ENCODE data around the gene NAALADL2.
"Not testable (repeated sequence)": the region's sequence is repeated elsewhere in the genome, so short reads cannot be mapped to it uniquely, and the experiment has no call there.

The NAALADL2 gene

DNA sequence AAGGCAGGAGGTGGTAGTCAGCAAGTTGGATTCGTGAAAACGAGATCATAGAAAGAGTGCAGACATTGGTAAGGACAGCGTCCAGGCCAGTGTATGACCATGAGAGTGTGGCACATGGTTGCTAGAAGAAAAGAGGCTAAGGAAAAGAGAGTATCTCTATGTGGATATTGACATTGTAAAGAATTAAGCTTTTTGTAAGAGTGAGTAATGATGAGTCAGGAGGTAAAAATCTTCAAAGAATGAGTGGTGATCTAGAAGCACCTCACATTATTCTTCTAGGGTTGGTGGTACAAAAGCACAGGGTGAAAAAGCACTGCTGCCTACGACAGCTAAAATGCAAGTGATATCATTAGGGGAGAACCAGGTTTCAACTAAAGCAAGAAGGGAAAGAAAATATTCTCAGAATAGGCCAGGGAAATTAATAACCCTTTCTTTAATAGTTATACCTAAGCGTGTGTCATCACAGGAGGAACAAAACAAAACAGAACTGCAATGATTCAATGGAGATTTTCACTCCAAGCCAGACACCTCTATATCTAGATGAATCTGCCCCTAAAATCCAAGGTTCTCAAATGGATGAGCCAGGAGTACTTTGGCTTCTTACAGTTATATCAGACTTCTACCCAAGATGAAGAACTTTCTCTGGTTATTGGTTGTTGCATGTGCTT, 884.7 kb downstream of the NAALADL2 start:
- Histone ChIP-seq H3K4me1 (ENCODE audit: control insufficient read depth, insufficient read depth, low read length) (no peaks in the 10 kb centered on the region), H3K9me3 (ENCODE audit: control insufficient read depth, insufficient read depth, low read length) (no peaks in the 10 kb centered on the region), H3K4me3 (ENCODE audit: low read depth, low read length) (no peak overlapping the region), H3K9ac (ENCODE audit: low read depth, low read length) (no peak overlapping the region), H3K36me3 (ENCODE audit: control insufficient read depth, insufficient read depth, low read length) (no peaks in the 10 kb centered on the region), H3K27me3 (ENCODE audit: control insufficient read depth, insufficient read depth, low read length) (no peaks in the 10 kb centered on the region)

DNA sequence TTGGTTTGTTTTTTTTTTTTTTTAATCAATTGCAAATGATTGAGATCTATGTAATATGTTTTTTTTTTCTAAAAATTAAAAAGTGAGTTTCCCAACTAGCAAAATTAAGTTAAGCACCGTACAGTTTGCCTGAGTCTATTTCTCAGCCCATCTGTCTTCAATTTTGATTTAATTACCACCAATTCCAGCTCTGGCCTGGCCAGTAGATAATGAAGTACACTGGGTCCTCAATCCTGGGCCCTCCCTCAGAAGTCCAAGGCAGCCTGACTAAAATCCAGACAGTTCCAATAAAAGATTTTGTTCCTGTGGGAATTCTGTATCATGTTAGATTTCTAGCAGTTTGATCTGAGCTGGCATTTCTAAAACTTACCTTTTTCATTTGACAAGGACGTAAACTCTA, 887.2 kb downstream of the NAALADL2 start:
- H3K9ac ChIP-seq (ENCODE audit: low read depth, low read length): no peak overlapping the region
- no peaks in the 10 kb centered on the region for H3K27me3 ChIP-seq (ENCODE audit: control insufficient read depth, insufficient read depth, low read length)
- H3K36me3 ChIP-seq (ENCODE audit: control insufficient read depth, insufficient read depth, low read length): no peaks in the 10 kb centered on the region
- H3K9me3 ChIP-seq (ENCODE audit: control insufficient read depth, insufficient read depth, low read length): no peaks in the 10 kb centered on the region
- no peaks in the 10 kb centered on the region for H3K4me1 ChIP-seq (ENCODE audit: control insufficient read depth, insufficient read depth, low read length)
- no peak overlapping the region for H3K4me3 ChIP-seq (ENCODE audit: low read depth, low read length)

DNA sequence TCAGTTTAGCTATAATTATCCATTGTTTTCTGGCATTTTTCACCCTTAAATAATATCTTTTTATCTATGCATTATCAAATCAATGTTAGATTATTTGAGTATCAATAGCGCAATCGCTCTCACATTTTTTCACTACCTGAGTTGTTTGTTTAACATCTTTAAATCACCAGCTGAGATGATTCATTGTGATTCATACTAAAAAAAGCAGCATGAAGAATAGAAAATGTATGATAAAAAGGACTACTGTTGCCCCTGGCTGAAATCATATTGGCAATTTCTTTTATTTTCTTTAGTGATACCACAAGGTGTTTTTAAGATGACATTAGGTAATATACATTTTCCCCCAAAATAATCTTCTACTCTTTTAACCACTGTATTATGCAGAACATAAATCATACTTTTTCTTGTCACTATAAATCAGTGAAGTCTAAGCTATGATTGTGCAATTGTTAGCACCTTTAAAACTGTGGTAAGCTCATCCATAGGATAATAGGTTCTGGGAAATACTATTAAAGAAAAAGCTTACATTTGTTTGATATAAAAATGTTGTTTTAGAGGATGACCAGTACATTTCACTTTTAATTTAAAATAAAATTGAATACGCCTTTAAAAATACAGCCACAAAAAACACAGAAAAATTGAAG, 889.1 kb downstream of the NAALADL2 start:
- no peak overlapping the region for H3K4me3 ChIP-seq (ENCODE audit: low read depth, low read length)
- H3K4me1 ChIP-seq (ENCODE audit: control insufficient read depth, insufficient read depth, low read length): no peaks in the 10 kb centered on the region
- H3K27me3 ChIP-seq (ENCODE audit: control insufficient read depth, insufficient read depth, low read length): no peaks in the 10 kb centered on the region
- H3K9me3 ChIP-seq (ENCODE audit: control insufficient read depth, insufficient read depth, low read length): no peaks in the 10 kb centered on the region
- no peaks in the 10 kb centered on the region for H3K36me3 ChIP-seq (ENCODE audit: control insufficient read depth, insufficient read depth, low read length)
- no peak overlapping the region for H3K9ac ChIP-seq (ENCODE audit: low read depth, low read length)

DNA sequence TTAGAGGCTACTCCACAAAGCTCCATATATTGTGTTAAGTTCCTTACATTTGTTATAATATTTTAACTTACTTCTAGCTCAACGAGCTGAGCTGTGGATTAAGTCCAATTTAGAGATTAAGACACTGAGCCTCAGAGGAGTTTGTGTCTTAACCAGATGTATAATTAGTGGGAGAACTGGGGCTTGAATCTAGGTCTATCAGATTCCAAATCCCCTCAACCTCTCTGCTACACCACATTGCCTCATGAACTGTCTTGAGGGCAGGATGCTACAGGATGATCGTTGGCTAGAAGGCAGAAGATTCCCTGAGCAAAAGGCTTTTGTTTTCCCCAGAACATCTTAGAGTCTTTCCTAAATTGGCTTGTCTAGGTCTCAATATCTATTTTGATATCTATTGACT, 890.8 kb downstream of the NAALADL2 start:
- no peaks in the 10 kb centered on the region for H3K36me3 ChIP-seq (ENCODE audit: control insufficient read depth, insufficient read depth, low read length)
- no peaks in the 10 kb centered on the region for H3K27me3 ChIP-seq (ENCODE audit: control insufficient read depth, insufficient read depth, low read length)
- no peaks in the 10 kb centered on the region for H3K9me3 ChIP-seq (ENCODE audit: control insufficient read depth, insufficient read depth, low read length)
- H3K4me1 ChIP-seq (ENCODE audit: control insufficient read depth, insufficient read depth, low read length): no peaks in the 10 kb centered on the region
- no peak overlapping the region for H3K4me3 ChIP-seq (ENCODE audit: low read depth, low read length)
- H3K9ac ChIP-seq (ENCODE audit: low read depth, low read length): no peak overlapping the region

DNA sequence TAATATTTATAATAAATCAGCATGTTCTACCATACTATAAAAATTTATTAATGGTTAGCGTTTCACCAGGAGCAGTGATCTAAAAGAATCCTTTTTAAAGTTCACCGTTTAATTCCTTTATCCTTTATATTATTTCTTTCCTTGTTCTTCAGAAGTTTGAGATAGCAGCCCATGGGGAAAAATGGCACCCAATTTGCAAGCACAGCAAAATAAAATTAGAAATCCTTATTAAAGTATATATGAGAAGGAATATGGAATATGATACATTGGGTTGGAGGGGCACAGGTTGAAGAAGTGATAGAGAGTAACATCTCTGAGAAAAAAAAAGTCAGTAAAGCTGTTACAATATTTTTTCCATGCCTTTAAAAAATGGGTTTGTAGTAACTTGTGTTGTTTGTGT, 892.0 kb downstream of the NAALADL2 start:
- Histone ChIP-seq H3K4me3 (ENCODE audit: low read depth, low read length) (no peak overlapping the region), H3K9ac (ENCODE audit: low read depth, low read length) (no peak overlapping the region), H3K27me3 (ENCODE audit: control insufficient read depth, insufficient read depth, low read length) (no peaks in the 10 kb centered on the region), H3K9me3 (ENCODE audit: control insufficient read depth, insufficient read depth, low read length) (no peaks in the 10 kb centered on the region), H3K36me3 (ENCODE audit: control insufficient read depth, insufficient read depth, low read length) (no peaks in the 10 kb centered on the region), H3K4me1 (ENCODE audit: control insufficient read depth, insufficient read depth, low read length) (no peaks in the 10 kb centered on the region)

DNA sequence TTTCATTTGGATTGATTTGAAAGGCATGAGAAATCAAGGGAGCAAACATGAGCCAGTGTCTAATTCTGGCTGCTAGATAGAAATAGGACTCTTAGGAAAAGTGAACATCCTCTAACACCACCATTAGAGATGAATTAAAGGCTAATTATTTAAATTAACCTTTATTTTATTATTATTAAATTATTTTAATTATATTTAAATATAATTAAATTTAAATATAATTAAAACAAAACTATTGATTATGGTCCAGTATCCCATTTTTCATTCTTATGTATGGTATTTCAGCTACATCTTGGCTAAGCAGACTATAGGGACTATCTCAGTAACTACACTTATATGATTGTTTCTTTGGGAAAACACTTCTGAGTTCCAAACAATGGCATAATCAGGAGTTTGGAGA, 904.8 kb downstream of the NAALADL2 start:
- H3K36me3 ChIP-seq (ENCODE audit: control insufficient read depth, insufficient read depth, low read length): no peaks in the 10 kb centered on the region
- H3K27me3 ChIP-seq (ENCODE audit: control insufficient read depth, insufficient read depth, low read length): no peaks in the 10 kb centered on the region
- no peak overlapping the region for H3K9ac ChIP-seq (ENCODE audit: low read depth, low read length)
- H3K9me3 ChIP-seq (ENCODE audit: control insufficient read depth, insufficient read depth, low read length): no peaks in the 10 kb centered on the region
- no peaks in the 10 kb centered on the region for H3K4me1 ChIP-seq (ENCODE audit: control insufficient read depth, insufficient read depth, low read length)
- H3K4me3 ChIP-seq (ENCODE audit: low read depth, low read length): no peak overlapping the region

DNA sequence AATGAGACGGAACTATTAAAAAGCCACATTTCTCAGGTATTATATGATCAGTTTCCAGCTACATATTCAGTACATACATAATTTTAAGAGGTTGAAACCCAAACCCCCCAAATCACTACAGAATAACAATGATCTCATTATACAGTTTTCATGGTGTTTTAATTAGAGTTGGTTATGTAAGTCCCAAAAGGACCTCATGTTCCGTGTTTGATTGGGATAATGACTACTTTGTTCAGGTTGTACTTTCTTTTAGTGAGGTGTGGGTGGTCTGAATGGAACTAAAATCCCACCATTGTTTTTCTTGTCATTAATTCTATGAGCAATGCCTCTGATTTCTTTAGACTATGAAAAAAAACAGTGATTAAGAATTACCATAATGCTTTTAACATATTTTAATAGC, 905.6 kb downstream of the NAALADL2 start:
- H3K36me3 ChIP-seq (ENCODE audit: control insufficient read depth, insufficient read depth, low read length): no peaks in the 10 kb centered on the region
- no peaks in the 10 kb centered on the region for H3K4me1 ChIP-seq (ENCODE audit: control insufficient read depth, insufficient read depth, low read length)
- no peaks in the 10 kb centered on the region for H3K9me3 ChIP-seq (ENCODE audit: control insufficient read depth, insufficient read depth, low read length)
- H3K9ac ChIP-seq (ENCODE audit: low read depth, low read length): no peak overlapping the region
- no peak overlapping the region for H3K4me3 ChIP-seq (ENCODE audit: low read depth, low read length)
- no peaks in the 10 kb centered on the region for H3K27me3 ChIP-seq (ENCODE audit: control insufficient read depth, insufficient read depth, low read length)

DNA sequence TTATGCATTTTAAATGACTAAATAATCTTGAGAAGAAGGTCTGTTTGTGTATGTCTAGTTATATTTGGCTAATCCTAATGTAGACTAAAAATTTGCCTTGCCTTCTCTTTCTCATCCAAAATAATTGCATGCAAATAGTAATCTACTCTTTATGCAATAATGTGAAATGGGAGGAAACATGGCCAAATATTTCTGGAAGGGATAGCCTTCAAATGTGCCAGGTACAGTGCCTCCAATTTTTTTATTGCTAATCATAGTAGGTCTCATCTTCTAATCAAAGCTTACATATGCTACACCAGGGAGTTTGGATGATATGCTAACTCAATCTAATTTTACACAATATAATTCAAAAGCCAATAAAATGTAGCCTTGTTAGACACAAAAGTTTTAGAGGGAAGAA, 911.3 kb downstream of the NAALADL2 start:
- Histone ChIP-seq H3K27me3 (ENCODE audit: control insufficient read depth, insufficient read depth, low read length) (no peaks in the 10 kb centered on the region), H3K4me1 (ENCODE audit: control insufficient read depth, insufficient read depth, low read length) (no peaks in the 10 kb centered on the region), H3K36me3 (ENCODE audit: control insufficient read depth, insufficient read depth, low read length) (no peaks in the 10 kb centered on the region), H3K4me3 (ENCODE audit: low read depth, low read length) (no peak overlapping the region), H3K9me3 (ENCODE audit: control insufficient read depth, insufficient read depth, low read length) (no peaks in the 10 kb centered on the region), H3K9ac (ENCODE audit: low read depth, low read length) (no peak overlapping the region)

DNA sequence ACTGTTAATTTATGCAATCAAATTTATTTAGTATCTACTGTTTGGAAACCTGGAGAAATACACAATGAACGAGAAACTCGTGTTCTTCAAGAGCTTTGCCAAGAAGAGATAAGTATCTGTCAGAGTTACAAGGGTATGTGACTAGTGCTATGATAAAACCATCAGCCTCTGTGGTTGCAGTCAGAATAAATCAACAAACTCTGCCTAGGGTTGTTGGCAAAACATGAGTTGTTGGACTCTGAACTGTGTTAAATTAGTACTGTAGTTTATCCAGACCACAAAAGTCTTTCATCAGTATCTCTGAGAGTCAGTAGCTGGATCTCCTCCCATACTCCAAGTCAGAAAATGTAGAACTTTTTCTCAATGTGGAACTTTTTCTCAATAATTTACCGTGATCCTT, 918.4 kb downstream of the NAALADL2 start:
- Histone ChIP-seq H3K4me1 (ENCODE audit: control insufficient read depth, insufficient read depth, low read length) (no peaks in the 10 kb centered on the region), H3K9me3 (ENCODE audit: control insufficient read depth, insufficient read depth, low read length) (no peaks in the 10 kb centered on the region), H3K9ac (ENCODE audit: low read depth, low read length) (no peak overlapping the region), H3K4me3 (ENCODE audit: low read depth, low read length) (no peak overlapping the region), H3K27me3 (ENCODE audit: control insufficient read depth, insufficient read depth, low read length) (no peaks in the 10 kb centered on the region), H3K36me3 (ENCODE audit: control insufficient read depth, insufficient read depth, low read length) (no peaks in the 10 kb centered on the region)

DNA sequence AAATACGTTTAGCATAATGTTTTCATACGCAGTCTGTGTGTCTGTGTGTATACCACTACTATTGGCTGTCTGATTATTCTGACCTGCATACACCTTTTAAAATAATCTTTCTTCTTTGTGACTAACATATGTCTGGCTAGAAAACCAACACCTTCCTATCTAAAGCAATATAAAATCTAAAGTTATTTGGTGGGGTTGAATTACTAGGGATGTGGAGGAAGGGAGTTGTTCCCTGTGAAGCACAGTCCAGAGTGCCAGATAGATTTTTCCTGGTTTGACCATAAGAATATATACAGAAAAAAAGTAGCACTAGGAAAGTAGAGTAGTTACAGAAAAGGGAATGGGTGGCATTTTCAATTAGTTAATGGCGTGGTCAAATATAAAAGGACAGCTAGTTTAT, 918.8 kb downstream of the NAALADL2 start:
- Histone ChIP-seq H3K9me3 (ENCODE audit: control insufficient read depth, insufficient read depth, low read length) (no peaks in the 10 kb centered on the region), H3K36me3 (ENCODE audit: control insufficient read depth, insufficient read depth, low read length) (no peaks in the 10 kb centered on the region), H3K9ac (ENCODE audit: low read depth, low read length) (no peak overlapping the region), H3K27me3 (ENCODE audit: control insufficient read depth, insufficient read depth, low read length) (no peaks in the 10 kb centered on the region), H3K4me3 (ENCODE audit: low read depth, low read length) (no peak overlapping the region), H3K4me1 (ENCODE audit: control insufficient read depth, insufficient read depth, low read length) (no peaks in the 10 kb centered on the region)

DNA sequence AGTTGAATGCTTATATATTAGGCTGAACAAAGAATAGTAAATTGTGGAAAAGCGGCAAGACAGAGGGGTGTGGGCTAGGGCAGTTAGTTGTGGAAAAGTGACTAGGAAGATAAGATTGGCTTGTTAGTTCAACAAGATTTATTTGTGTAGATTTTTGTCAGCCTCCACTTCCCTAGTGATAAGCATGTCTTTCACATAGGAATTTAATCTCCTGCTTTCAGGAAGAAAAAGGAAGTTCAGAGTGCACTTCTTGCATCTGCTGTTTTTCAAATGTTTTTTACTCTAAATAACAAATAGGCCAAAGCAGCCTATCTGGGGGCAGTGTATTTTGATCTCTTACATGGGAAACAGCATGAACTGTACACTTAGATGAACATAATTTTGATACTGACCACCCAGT, 919.9 kb downstream of the NAALADL2 start:
- H3K9me3 ChIP-seq (ENCODE audit: control insufficient read depth, insufficient read depth, low read length): no peaks in the 10 kb centered on the region
- no peaks in the 10 kb centered on the region for H3K27me3 ChIP-seq (ENCODE audit: control insufficient read depth, insufficient read depth, low read length)
- H3K4me1 ChIP-seq (ENCODE audit: control insufficient read depth, insufficient read depth, low read length): no peaks in the 10 kb centered on the region
- H3K4me3 ChIP-seq (ENCODE audit: low read depth, low read length): no peak overlapping the region
- no peaks in the 10 kb centered on the region for H3K36me3 ChIP-seq (ENCODE audit: control insufficient read depth, insufficient read depth, low read length)
- H3K9ac ChIP-seq (ENCODE audit: low read depth, low read length): no peak overlapping the region

DNA sequence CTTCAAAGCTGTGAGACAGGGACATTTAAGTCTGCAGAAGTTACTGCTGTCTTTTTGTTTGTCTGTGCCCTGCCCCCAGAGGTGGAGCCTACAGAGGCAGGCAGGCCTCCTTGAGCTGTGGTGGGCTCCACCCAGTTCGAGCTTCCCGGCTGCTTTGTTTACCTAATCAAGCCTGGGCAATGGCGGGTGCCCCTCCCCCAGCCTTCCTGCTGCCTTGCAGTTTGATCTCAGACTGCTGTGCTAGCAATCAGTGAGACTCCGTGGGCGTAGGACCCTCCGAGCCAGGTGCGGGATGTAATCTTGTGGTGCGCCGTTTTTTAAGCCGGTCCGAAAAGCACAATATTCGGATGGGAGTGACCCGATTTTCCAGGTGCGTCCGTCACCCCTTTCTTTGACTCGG, 928.0 kb downstream of the NAALADL2 start:
- not testable (repeated sequence) for H3K4me1 ChIP-seq (ENCODE audit: control insufficient read depth, insufficient read depth, low read length); H3K36me3 ChIP-seq (ENCODE audit: control insufficient read depth, insufficient read depth, low read length); H3K4me3 ChIP-seq (ENCODE audit: low read depth, low read length); H3K27me3 ChIP-seq (ENCODE audit: control insufficient read depth, insufficient read depth, low read length); H3K9ac ChIP-seq (ENCODE audit: low read depth, low read length); H3K9me3 ChIP-seq (ENCODE audit: control insufficient read depth, insufficient read depth, low read length)

Measured in iPS-15b (cell line).